ENCODE data around the gene HDAC2.

- no peak for TF ChIP-seq EZH2 (IDR thresholded peaks at IDR 0.05; ENCODE audit: low read depth, unreplicated experiment)
- TF ChIP-seq, protein P1, sequence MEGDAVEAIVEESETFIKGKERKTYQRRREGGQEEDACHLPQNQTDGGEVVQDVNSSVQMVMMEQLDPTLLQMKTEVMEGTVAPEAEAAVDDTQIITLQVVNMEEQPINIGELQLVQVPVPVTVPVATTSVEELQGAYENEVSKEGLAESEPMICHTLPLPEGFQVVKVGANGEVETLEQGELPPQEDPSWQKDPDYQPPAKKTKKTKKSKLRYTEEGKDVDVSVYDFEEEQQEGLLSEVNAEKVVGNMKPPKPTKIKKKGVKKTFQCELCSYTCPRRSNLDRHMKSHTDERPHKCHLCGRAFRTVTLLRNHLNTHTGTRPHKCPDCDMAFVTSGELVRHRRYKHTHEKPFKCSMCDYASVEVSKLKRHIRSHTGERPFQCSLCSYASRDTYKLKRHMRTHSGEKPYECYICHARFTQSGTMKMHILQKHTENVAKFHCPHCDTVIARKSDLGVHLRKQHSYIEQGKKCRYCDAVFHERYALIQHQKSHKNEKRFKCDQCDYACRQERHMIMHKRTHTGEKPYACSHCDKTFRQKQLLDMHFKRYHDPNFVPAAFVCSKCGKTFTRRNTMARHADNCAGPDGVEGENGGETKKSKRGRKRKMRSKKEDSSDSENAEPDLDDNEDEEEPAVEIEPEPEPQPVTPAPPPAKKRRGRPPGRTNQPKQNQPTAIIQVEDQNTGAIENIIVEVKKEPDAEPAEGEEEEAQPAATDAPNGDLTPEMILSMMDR (conservative IDR thresholded peaks at IDR 0.05; ENCODE audit: low read depth in 2 of 2): no peak
Observed at GRCh38 chr6:113930183-113930582, 40.8 kb downstream of the HDAC2 start.
